ENCODE data around the gene ADRB2. TPM values are rescaled to one million over a fixed set of nuclear protein-coding genes. Genes with fewer than 3 reads are reported as not detected.

ADRB2 gene
- total RNA-seq, 1 experiment from 2014 or later: 0.26 TPM

GRCh38 chr5:148799737-148800527 is 26.5 kb upstream of the ADRB2 start:
- Histone ChIP-seq H2BK12ac (ENCODE audit: insufficient read length, low read depth, low read length) (no peak overlapping the region), H2BK120ac (ENCODE audit: low read depth, low read length, poor library complexity, severe bottlenecking) (no peak overlapping the region), H3K27ac (ENCODE audit: insufficient read length, low read depth, low read length) (no peak overlapping the region), H3K14ac (ENCODE audit: insufficient read depth, low read length) (no peak overlapping the region), H3K9me3 (ENCODE audit: control insufficient read depth, low read depth, low read length) (no peaks in the 10 kb centered on the region), H3K4me1 (ENCODE audit: insufficient read depth, low read length) (no peaks in the 10 kb centered on the region), H4K91ac (ENCODE audit: insufficient read length, low read depth, low read length) (no peak overlapping the region), H4K8ac (replicated peaks; ENCODE audit: insufficient read length, low read depth, low read length) (no peak overlapping the region), H3K23ac (ENCODE audit: insufficient read length, low read depth, low read length) (no peak overlapping the region), H3K79me1 (ENCODE audit: insufficient read depth, low read depth, low read length, poor library complexity, severe bottlenecking) (no peaks in the 10 kb centered on the region), H2BK15ac (ENCODE audit: low read depth, low read length) (no peak overlapping the region), H3K27me3 (ENCODE audit: insufficient read depth, low read length) (no peaks in the 10 kb centered on the region), H3K18ac (ENCODE audit: insufficient read length, low read depth, low read length) (no peak overlapping the region), H3K56ac (ENCODE audit: insufficient read length, low read depth, low read length) (no peak overlapping the region), H2BK5ac (ENCODE audit: insufficient read length, low read length) (no peak overlapping the region), H3K9ac (ENCODE audit: extremely low read depth, insufficient read length, low read length) (no peak overlapping the region), H2AFZ (ENCODE audit: low read length) (no peak overlapping the region), H4K5ac (ENCODE audit: insufficient read length, low read depth, low read length) (no peak overlapping the region), H2AK5ac (ENCODE audit: insufficient read length, low read length) (no peak overlapping the region), H3K4ac (ENCODE audit: low read depth, low read length) (no peak overlapping the region), H3K79me2 (ENCODE audit: insufficient read depth, low read length) (no peaks in the 10 kb centered on the region), H3K4me2 (ENCODE audit: insufficient read depth, insufficient read length, low read length) (no peak overlapping the region), H3K23me2 (ENCODE audit: insufficient read length, low read depth, low read length, poor library complexity, severe bottlenecking) (no peaks in the 10 kb centered on the region), H4K20me1 (ENCODE audit: control insufficient read depth, insufficient read depth, insufficient read length) (no peaks in the 10 kb centered on the region), H3T11ph (ENCODE audit: low read length) (no peak overlapping the region), H2BK20ac (ENCODE audit: low read depth, low read length, poor library complexity, severe bottlenecking) (no peak overlapping the region)
- Mint-ChIP-seq H3K27me3 (ENCODE audit: low read depth) (no peaks in the 10 kb centered on the region), H3K36me3 (ENCODE audit: insufficient read depth in 1 of 3, low read depth in 3 of 3) (no peaks in the 10 kb centered on the region; a peak in 1 of 7 replicates), H3K4me3 (no peak overlapping the region), H3K9me3 (no peaks in the 10 kb centered on the region; a peak in 1 of 5 replicates), H3K4me1 (no peaks in the 10 kb centered on the region), H3K27ac (no peak overlapping the region)
- no CpG with 5 or more reads among the region's 9 CpGs for WGBS (ENCODE audit: extremely low coverage, insufficient read length, low lambda C conversion rate)
- DNase-seq: no peak
- TF ChIP-seq, protein P1, sequence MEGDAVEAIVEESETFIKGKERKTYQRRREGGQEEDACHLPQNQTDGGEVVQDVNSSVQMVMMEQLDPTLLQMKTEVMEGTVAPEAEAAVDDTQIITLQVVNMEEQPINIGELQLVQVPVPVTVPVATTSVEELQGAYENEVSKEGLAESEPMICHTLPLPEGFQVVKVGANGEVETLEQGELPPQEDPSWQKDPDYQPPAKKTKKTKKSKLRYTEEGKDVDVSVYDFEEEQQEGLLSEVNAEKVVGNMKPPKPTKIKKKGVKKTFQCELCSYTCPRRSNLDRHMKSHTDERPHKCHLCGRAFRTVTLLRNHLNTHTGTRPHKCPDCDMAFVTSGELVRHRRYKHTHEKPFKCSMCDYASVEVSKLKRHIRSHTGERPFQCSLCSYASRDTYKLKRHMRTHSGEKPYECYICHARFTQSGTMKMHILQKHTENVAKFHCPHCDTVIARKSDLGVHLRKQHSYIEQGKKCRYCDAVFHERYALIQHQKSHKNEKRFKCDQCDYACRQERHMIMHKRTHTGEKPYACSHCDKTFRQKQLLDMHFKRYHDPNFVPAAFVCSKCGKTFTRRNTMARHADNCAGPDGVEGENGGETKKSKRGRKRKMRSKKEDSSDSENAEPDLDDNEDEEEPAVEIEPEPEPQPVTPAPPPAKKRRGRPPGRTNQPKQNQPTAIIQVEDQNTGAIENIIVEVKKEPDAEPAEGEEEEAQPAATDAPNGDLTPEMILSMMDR (conservative IDR thresholded peaks at IDR 0.05): no peak

All from H9 (cell line).